ENCODE data around the gene EDN1.

EDN1 gene

GRCh38 chr6:12270551-12271230 is 19.5 kb upstream of the EDN1 start:
- no peak for DNase-seq (ENCODE audit: low spot score)

GRCh38 chr6:12271594-12271993 is 18.6 kb upstream of the EDN1 start:
- DNase-seq (ENCODE audit: low spot score) = no peak

GRCh38 chr6:12271997-12272396 is 18.2 kb upstream of the EDN1 start:
- no peak for DNase-seq (ENCODE audit: low spot score)

DNA sequence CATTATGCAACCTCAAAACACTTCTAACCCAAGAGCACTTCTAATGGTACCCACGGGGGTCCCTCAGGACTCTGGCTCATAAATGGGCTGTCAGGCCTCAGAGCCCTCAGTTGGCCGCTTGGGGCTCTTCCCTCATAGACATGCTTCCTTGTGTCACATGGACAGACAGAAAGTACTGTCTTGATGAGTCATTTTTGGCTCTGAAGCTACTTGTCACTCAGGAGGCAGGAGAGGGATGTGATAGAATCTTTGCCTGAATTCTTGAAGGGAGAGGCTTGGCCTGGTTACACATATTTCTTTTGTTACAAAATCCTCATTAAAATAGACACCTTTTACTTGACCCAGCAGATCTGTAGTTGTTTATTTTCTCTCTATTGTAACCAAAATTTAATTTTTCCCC is 15.1 kb upstream of the EDN1 start:
- peak; percentile 10 for DNase-seq (ENCODE audit: low spot score)

DNA sequence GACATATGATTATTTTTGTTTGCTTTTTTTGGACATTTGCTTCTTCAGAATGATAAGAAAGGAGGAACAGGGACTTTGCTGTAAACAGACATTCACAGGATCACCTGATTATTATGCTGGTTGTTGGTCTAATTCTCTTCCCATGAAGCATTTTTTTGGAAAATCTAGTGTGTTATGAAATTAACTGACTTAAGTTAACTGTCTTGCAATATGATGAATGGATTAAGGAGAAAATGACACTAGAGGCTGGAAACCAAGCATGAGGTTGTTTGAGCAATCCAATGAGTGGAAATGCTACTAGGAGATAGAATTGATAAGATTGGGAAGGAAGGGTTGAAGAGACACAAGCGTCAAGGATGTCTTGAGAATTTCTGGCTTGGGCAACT is 13.2 kb upstream of the EDN1 start:
- DNase-seq (ENCODE audit: low spot score) = no peak

- DNase-seq (ENCODE audit: low spot score) = no peak
These were observed 12.8 kb upstream of the EDN1 start for GRCh38 chr6:12277386-12277785.

DNA sequence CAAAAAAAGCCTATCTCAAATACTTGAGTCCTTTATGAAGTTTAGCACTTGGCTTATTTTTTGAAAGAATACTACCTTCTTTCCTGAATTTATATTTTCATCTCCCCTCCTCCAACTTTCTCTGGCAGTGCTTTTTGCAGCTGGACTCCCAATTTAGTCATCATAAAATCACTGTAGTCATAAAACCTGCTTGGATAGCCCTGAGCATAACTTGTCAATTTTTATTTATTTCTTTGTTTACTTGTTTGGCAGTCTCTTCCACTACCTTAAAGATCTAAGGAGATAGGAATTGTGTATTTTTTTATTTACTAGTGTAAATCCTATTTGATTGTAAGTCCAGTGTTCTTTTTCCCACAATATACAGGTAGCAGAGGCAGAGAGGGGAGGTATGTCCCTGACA is 11.2 kb upstream of the EDN1 start:
- DNase-seq (ENCODE audit: low spot score) = no peak

GRCh38 chr6:12279322-12280091 is 10.7 kb upstream of the EDN1 start:
- DNase-seq (ENCODE audit: low spot score) = no peak

DNA sequence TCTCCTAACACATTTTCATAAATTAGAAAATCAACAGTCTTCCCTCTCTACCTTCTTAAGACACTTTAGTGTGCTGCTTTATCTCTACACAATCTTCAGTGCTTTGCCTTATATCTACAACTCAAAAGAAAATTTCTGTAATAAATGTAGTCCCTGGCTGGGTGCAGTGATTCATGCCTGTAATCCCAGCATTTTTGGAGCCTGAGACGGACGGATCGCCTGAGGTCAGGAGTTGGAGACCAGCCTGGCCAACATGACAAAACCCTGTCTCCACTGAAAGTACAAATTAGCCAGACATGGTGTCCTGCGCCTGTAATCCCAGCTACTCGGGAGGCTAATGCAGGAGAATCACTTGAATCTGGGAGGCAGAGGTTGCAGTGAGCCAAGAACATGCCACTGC is 9.7 kb upstream of the EDN1 start:
- DNase-seq (ENCODE audit: low spot score) = no peak

- no peak for DNase-seq (ENCODE audit: low spot score)
These were observed 9.3 kb upstream of the EDN1 start for GRCh38 chr6:12280902-12281301.

- no peak for DNase-seq (ENCODE audit: low spot score)
These were observed 6.3 kb upstream of the EDN1 start for GRCh38 chr6:12283904-12284303.

DNA sequence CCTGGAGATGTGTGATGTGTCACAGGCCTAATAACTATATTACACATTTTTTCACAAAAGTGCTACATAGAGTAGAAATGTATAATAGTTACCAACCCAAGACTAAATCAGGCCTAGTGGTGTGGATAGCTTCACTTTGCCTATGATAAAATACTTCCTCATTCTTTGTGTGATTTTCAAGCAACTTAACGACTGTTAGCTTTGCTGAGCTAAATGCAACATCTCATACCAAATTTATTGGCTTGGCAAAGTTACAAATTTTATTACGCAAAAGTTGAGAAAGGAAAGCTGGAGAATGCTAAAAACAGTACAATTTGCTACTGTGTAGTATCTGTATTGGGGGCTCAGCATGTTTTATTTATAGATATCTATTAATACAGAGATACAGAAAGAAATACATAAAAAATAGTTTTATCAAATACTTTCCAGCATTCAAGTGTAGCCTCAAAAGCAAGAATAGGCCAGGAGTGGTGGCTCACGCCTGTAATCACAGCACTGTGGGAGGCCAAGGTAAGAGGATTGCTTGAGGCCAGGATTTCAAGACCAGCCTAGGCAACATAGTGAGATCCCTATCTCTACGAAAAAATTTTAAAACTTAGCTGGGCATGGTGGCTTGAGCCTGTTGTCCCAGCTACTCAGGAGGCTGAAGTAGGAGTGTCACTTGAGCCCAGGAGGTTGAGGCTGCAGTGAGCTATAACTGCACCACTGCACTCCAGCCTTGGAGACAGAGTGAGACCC is 3.6 kb upstream of the EDN1 start:
- DNase-seq (ENCODE audit: low spot score) = no peak

GRCh38 chr6:12288211-12288618 is 1.9 kb upstream of the EDN1 start:
- no peak for DNase-seq (ENCODE audit: low spot score)

DNA sequence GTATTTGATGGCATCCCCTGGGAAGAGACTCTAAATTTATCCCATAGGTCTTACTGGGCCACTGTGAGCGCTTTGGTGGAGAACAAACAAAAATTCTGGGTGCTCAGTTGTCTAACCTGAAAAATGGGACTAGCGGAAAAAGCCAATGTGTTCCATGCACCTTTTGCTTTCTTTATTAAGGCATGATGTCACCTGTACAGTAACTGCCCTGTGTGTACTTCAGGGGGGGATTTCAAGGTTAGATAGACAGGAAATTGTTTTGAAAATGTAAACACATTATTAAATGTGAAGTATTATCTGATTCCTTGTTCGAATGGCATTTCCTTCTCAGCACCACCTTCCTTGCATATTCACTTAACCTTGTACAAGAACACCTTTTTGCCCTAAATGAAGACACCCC is 1.2 kb upstream of the EDN1 start:
- DNase-seq (ENCODE audit: low spot score) = no peak

DNA sequence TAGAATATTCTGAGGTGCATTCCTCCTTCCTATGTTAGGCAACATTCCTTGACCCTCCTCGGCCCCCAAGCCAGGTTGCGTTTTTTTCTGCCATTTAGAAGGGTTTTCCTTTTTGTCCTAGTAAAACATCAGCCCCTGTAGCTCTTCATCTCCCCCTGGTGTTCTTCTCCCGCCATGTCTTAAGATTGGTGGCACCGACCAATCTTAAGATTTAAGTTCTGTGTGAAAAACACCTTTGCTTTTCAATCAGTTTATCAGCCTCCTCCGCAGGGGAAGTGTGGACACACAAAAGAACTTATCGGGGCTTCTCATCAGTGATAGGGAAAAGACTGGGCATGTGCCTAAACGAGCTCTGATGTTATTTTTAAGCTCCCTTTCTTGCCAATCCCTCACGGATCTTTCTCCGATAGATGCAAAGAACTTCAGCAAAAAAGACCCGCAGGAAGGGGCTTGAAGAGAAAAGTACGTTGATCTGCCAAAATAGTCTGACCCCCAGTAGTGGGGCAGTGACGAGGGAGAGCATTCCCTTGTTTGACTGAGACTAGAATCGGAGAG is 719 bp upstream of the EDN1 start:
- peak; percentile 75 for DNase-seq (ENCODE audit: low spot score)

DNA sequence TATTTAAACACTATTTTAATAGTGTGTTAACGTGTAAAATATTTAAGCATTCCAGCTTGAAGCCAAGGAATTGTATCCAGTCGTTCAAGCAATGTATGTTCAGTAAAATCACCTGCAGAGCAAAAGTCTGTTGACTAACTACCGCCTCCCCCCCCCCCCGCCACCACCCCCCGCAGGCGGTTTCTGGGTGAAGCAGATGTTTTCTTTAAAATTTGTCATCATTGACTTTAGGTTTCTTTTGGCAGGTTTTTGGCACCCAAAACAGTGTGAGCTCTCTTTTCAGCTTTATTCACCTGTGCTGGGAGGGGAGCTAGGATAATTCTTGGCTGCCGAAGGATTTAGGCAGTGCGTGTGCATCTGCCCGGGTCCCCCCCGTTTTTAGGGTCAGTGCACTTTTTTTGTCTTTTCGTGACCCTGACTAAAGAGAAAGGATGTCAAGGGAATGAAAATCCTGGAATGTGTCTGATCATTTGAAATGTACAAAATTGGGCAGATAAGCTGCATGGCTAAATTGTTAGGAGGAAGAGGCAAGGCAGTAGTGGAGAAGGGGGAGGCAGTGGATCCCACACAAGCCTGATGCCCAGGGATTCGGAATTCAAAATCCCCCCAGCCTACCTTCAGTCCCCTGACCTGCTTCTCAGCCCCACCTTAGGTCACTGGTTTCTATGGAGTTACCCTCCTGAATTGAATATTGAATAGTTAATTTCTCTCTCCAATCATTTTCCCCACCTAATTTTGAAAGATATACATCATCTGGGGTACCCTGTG is 1.1 kb downstream of the EDN1 start:
- peak; percentile 3 for DNase-seq (ENCODE audit: low spot score)

- peak; percentile 18 for DNase-seq (ENCODE audit: low spot score)
These were observed 1.9 kb downstream of the EDN1 start for GRCh38 chr6:12291839-12292604.

DNA sequence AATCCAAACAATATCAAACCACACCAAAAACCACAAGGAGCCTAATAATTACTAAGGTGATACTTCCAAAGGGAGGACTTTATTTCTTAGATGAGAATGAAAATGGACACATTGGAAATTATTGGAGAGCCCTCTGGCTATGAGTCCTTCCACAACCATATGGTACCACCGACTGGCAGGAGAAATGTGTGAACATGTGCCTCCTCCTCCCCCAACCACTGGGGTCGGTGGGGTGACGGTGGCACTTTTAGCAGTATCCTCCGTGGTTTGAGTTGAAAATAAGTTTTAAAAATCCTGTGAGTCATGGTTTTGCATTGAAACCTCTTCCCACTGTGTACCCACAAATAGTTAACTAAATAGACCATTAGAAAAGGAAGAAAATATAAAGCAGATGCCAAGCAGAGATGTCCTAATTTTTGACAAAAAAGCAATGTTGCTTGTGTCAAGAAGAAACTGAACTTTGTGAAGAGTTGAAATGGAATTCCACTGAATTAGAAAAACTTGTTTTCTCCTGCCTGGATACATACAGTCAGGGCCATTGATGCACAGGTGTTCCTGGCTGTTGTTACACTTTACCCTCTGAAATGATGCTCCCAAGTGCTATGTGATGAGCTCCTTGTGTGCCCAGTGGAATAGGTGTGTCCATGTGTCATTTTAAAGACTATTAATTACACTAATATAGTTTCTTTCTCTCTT is 3.2 kb downstream of the EDN1 start:
- peak; percentile 10 for DNase-seq (ENCODE audit: low spot score)

GRCh38 chr6:12293931-12294807 is 4.0 kb downstream of the EDN1 start:
- peak; percentile 10 for DNase-seq (ENCODE audit: low spot score)
